Right lobe of liver (tissue), 6 donors: ENCODE measurements around the gene PRPF6. TPM values are rescaled to one million over a fixed set of nuclear protein-coding genes. Genes with fewer than 3 reads are reported as not detected.
A peak's percentile ranks its signal among the peaks of the same experiment; 100 is the strongest.

Source experiments
- ATAC-seq, 4 donors: fragments of 200-7000 bp; cut with Tn5 transposase; one replicate each; pipeline ENCODE4 v1.9.1; 2020; ENCODE audit warnings: mild to moderate bottlenecking in 4 of 4, moderate library complexity in 4 of 4
- DNase-seq, 3 donors: peaks; one replicate each; pipeline ENCODE4 v3.0.0-alpha.2; 2020
- H3K27ac ChIP-seq, 3 donors: fragments of 200-600 bp; one replicate each; pipeline ENCODE4 v1.8.0; 2022
- H3K27me3 ChIP-seq, 2 donors: fragments of 200-600 bp; one replicate each; pipeline ENCODE4 v1.8.0; 2022
- H3K36me3 ChIP-seq, 4 donors: fragments of 200-600 bp; sonication (generic) in 1 of 4; one replicate each; pipeline versions ENCODE4 v1.5.1 to v1.8.0; 2017 to 2022; ENCODE audit warnings: control low read depth in 1 of 4
- H3K4me1 ChIP-seq, 4 donors: fragments of 200-600 bp; sonication (generic) in 1 of 4; one replicate each; pipeline versions ENCODE4 v1.5.1 to v1.8.0; 2017 to 2022; ENCODE audit warnings: control low read depth in 1 of 4
- H3K4me3 ChIP-seq, 3 donors: fragments of 200-600 bp; one replicate each; pipeline ENCODE4 v1.8.0; 2022
- H3K9me3 ChIP-seq, 4 donors: fragments of 200-600 bp; sonication (generic) in 1 of 4; one replicate each; pipeline versions ENCODE4 v1.5.1 to v1.8.0; 2017 to 2022; ENCODE audit warnings: control low read depth in 1 of 4
- CTCF ChIP-seq, 4 donors: fragments of 200-600 bp in 3 of 4; fragments of 450-650 bp in 1 of 4; IDR thresholded peaks; one replicate each; pipeline versions ENCODE4 v1.5.1 to v1.8.0; 2016 to 2022; ENCODE audit warnings: antibody characterized with exemption in 4 of 4, mild to moderate bottlenecking in 2 of 4
- POLR2A ChIP-seq: fragments of 450-650 bp; IDR thresholded peaks from one replicate; pipeline ENCODE4 v1.6.1; 2017; ENCODE audit warnings: antibody characterized with exemption, mild to moderate bottlenecking
- WGBS: methylation state at CpG from one replicate; pipeline ENCODE4 v1.1.6; 2018; ENCODE audit warnings: low coverage, low lambda C conversion rate; ENCODE audit not compliant: insufficient coverage; ENCODE audit errors: missing lambda C conversion rate; 5-methylcytosine and 5-hydroxymethylcytosine counted together
- intact Hi-C, 2 donors: fragments of 100-400 bp; cut with DNase I; formaldehyde crosslinking; loops; one replicate each; pipeline versions ENCODE4 v1.11.2 to v1.14.1; 2022
- total RNA-seq, 6 experiments: library from RNA; depleted of rRNA in 2 of 6; stranded (reverse); fragments of >200 nt in 2 of 6; fragmentation: NEBNext Ultra II Directional in 3 of 6; extraction: Animal tissue kit (Norgen Biotek cat#: 25700) in 3 of 6; gene quantifications; one replicate each; pipeline versions ENCODE4 v1.1.0 to v1.2.4, GENCODE V29; 2016 to 2023
- donor health status: DM: no; HTN: yes; CAD: no.
- donor health status: DM: no; HTN: no; CAD: no.
- donor health status: DM: no; HTN: no; CAD: no.
- donor health status: DM: no; HTN: yes; CAD: no.
- donor health status: DM: no; HTN: yes; CAD: no.

Gene PRPF6
- total RNA-seq, 6 experiments from 2014 or later: 21.7 to 28.9 (median 24.4) TPM

DNA sequence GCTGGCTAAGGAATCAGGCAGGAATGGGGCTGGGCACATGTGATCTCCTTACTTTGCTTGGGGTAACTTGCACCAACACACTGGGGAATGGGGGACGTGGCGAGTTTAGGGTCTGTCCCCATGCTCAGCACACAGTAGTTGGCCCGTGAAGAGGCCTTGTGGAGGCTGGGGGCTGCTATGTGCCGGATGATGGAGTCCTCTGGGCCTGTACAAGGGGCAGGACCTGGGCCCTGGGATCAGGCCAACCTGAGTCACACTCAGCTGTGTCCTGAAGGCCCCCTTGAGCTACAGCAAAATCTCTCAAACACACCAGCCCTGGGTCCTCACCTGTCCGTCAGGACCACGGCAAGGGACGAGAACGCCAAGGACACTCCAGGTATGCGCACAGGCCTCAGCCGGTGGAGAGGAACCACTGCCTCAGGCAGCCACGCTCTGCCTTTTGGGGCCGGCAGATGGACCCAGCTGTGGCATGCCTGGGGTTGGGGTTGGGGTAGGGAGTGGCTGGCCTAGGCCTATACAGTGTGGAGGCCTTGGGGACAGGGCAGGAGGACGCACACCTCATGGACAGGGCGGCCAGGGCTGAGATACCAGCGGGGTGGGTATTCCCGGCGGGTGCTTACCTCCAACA is 35.8 kb upstream of the PRPF6 start:
- Histone ChIP-seq H3K4me1 (peaks cover 0 to 27% (median 9%) of the 10 kb centered on the region in 4 donors), H3K27me3 (no peaks in the 10 kb centered on the region), H3K27ac (no peak overlapping the region), H3K36me3 (peaks cover 0 to 41% (median 18%) of the 10 kb centered on the region in 4 donors), H3K4me3 (no peak overlapping the region), H3K9me3 (no peaks in the 10 kb centered on the region)
- ATAC-seq: no peak
- no peak for TF ChIP-seq CTCF (IDR thresholded peaks at IDR 0.05)
- TF ChIP-seq POLR2A: no peak
- intact Hi-C loops: no loop called here
- peak in 2 of 3 donors; percentile 25 to 52 for DNase-seq
- 80% methylated on average over 1 of the region's 17 CpGs for WGBS

- H3K4me1 ChIP-seq: peaks cover 0 to 38% (median 11%) of the 10 kb centered on the region in 4 donors
- H3K4me3 ChIP-seq: no peak overlapping the region
- DNase-seq: peak; percentile 24 to 56 (median 52)
- WGBS: 82% methylated on average over 4 of the region's 39 CpGs
- TF ChIP-seq POLR2A: no peak
- H3K9me3 ChIP-seq: no peaks in the 10 kb centered on the region
- intact Hi-C loops: no loop called here
- H3K36me3 ChIP-seq: peaks cover 0 to 30% (median 14%) of the 10 kb centered on the region in 4 donors
- H3K27me3 ChIP-seq: no peaks in the 10 kb centered on the region
- H3K27ac ChIP-seq: no peak overlapping the region
- ATAC-seq: no peak
These were observed 34.7 kb upstream of the PRPF6 start for GRCh38 chr20:63945921-63946920.

DNA sequence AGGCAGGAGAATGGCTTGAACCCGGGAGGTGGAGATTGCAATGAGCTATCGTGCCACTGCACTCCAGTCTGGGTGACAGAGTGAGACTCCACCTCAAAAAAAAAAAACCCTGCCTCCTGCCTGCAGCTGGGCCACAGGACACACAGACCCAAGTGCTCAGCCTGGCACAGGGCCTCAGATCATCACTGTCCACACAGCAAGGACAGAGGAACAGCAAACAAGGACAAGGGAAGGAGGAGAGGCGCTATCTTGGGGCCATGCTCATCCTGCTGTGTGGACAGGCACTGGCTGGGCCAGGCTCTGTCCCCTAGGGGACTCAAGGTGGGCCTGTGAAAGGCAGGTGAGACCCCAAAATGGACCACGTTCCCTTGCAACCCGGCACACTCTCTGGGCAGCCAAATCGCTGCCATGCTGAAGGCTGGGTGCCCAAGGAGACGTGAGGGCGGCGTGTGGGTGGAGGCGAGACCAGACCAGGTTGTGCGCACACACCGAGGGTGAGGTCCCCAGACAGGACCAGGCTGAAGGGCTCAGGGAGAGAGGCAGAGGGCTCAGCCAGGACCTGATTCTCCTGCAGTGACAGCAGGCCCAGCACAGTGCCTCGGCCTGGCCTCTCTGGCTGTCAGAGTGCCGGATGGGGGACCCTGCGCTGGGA is 33.8 kb upstream of the PRPF6 start:
- DNase-seq (peak in 1 of 3 donors; percentile 45), ATAC-seq (no peak)
- 46% methylated on average over 2 of the region's 15 CpGs for WGBS
- intact Hi-C loops: no loop called here
- Histone ChIP-seq H3K27me3 (no peaks in the 10 kb centered on the region), H3K4me1 (peaks cover 0 to 45% (median 15%) of the 10 kb centered on the region in 4 donors), H3K36me3 (peaks cover 0 to 29% (median 14%) of the 10 kb centered on the region in 4 donors), H3K27ac (no peak overlapping the region), H3K9me3 (no peaks in the 10 kb centered on the region), H3K4me3 (no peak overlapping the region)
- no peak for TF ChIP-seq POLR2A
- no peak for TF ChIP-seq CTCF (IDR thresholded peaks at IDR 0.05)

DNA sequence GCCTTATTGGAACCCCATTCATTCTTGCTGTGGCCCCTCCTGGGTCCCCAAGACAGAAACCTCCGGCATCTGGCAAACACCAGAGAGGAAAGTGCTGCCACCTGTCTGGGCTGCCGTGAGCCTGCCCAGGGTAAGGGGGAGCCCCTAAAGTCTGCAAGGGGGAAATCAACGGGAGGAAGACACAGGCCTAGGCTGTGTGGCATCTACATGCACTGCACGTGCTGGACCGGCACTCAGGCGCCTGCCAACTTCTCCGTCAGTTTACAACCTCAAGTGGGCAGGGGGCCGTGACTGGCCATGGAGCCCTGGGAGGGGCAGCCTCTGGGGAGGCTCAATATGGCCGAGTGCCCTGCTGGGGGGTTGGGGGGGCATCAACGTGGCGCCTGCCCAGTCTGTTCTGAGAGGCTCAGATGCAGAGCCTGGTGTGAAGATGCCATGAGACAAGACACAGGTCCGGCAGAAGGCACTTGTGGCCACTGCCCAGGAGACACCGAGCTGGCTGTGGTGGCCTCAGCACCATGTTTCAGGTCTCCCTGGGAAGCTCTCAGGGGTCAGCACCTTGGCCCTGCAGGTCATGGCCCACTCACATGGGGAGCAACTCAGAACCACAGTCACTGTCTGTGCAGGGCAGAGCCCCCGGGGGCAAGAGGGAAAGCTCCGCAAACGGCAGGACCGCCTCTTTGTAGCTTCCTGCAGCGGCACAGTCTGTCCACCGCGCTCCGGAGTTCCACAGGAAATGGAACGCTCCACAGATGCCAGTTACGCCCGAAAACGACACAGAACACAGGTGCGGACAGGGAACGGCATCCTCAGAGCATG is 33.1 kb upstream of the PRPF6 start:
- no peak overlapping the region for H3K27ac ChIP-seq
- DNase-seq (no peak), ATAC-seq (no peak)
- H3K27me3 ChIP-seq: no peaks in the 10 kb centered on the region
- peaks cover 0 to 29% (median 14%) of the 10 kb centered on the region in 4 donors for H3K36me3 ChIP-seq
- no peak for TF ChIP-seq CTCF (IDR thresholded peaks at IDR 0.05)
- no peak for TF ChIP-seq POLR2A
- H3K4me1 ChIP-seq: peaks cover 0 to 51% (median 18%) of the 10 kb centered on the region in 4 donors
- no peaks in the 10 kb centered on the region for H3K9me3 ChIP-seq
- no peak overlapping the region for H3K4me3 ChIP-seq
- intact Hi-C loops: no loop called here
- WGBS: 47% methylated on average over 16 of the region's 27 CpGs
